ENCODE results near the gene KNDC1. TPM values are rescaled to one million over a fixed set of nuclear protein-coding genes. Genes with fewer than 3 reads are reported as not detected.

KNDC1 gene, protein sequence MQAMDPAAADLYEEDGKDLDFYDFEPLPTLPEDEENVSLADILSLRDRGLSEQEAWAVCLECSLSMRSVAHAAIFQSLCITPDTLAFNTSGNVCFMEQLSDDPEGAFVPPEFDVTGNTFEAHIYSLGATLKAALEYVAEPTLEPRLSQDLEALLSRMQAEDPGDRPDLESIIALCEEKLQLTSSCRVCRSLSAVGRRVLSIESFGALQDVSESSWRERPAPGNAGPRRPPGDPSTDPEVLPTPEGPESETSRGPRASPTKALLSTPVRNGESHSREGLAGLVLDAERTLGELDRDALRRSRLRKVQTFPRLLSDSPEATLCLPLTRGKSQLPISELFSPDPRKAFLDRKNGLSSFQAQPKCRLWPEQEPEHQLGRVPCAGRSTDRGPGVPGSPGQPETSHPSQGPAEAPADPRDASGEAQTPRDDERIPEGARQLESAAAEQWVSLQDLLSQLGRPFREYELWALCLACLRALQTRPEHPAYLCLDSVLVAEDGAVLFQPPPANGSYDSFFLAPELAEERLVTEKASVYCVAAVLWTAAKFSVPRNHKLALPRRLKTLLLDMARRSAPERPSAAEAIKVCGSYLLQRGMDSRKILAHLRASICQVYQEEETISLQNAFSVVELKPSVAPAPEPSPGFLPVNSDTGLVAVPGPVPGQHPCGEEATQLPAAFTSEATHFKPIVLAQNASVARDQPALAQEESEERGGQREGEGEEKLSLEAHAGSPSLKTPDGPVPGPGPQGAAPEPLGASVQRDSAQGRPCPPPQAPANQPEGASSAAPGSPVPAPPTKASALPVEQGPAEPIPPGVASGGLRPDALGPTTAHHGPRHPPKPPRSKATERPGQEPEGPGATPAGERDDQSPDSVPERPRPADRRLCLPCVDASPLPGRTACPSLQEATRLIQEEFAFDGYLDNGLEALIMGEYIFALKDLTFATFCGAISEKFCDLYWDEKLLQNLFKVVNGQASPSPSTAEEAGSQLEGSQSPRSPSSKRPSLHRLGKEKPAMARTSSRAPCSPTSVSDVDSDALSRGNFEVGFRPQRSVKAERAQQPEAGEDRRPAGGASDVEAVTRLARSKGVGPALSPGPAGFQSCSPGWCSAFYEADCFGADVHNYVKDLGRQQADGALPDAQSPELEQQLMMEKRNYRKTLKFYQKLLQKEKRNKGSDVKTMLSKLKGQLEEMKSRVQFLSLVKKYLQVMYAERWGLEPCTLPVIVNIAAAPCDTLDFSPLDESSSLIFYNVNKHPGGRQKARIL (N-terminal part only)
- under 1 TPM; 0.26 to 0.83 TPM for total RNA-seq

GRCh38 chr10:133159950-133160825 is at the start of gene KNDC1:
KNDC1 (plus strand) TSS chr10:133160219; CDS start chr10:133160468, 249 bp downstream.

DNA sequence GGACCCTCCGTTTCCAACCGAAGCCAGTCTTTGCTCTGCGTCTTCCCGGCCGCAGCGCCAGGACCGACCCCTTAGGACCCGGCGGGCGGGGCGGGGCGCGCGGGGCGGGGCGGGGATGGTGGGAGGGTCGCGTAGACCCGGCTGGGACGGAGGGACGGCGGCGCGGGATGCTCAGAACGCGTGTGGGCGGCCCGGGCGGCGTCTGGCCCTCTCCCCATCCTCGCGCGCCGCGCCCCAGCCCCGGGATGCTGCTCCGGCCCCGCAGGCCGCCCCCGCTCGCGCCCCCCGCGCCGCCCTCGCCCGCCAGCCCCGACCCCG is 70.0 kb downstream of the KNDC1 start, which contains the start of gene UTF1:
UTF1 (plus strand) TSS at position 174 of the 318 bp plus-strand sequence; CDS start at position 246, 72 bp downstream.

GRCh38 chr10:133237588-133238465 is 77.8 kb downstream of the KNDC1 start, which contains the start of gene VENTX:
VENTX (plus strand) TSS chr10:133237855; CDS start chr10:133237915, 60 bp downstream.

Small RNA genes lying within 50 kb of the gene (microRNA-seq; reads per million reads assigned to microRNA genes)
- not detected for gene MIR202 (ENCODE audit: borderline microRNAs expressed, borderline replicate concordance)

Other genes starting within 250 kb of the KNDC1 start
- not detected for gene CFAP46, start 217.6 kb upstream of the KNDC1 start, total RNA-seq
- not detected for gene ADGRA1, start 72.3 kb upstream of the KNDC1 start, total RNA-seq
- gene UTF1, start 70.0 kb downstream of the KNDC1 start, total RNA-seq: not detected
- not detected for gene VENTX, start 77.6 kb downstream of the KNDC1 start, total RNA-seq
- 100 to 1,000 TPM in 1 of 2 experiments, 10 to 100 TPM in 1; 91.0 to 101 TPM for gene ADAM8, start 116.6 kb downstream of the KNDC1 start, total RNA-seq
- gene TUBGCP2, start 148.7 kb downstream of the KNDC1 start, total RNA-seq: 10 to 100 TPM; 55.9 to 61.1 TPM
- 10 to 100 TPM; 44.5 to 48.9 TPM for gene ZNF511, start 148.7 kb downstream of the KNDC1 start, total RNA-seq
- not detected for gene CALY, start 176.7 kb downstream of the KNDC1 start, total RNA-seq
- not detected for gene PRAP1, start 187.2 kb downstream of the KNDC1 start, total RNA-seq
- gene FUOM, start 197.8 kb downstream of the KNDC1 start, total RNA-seq: 10 to 100 TPM; 15.6 to 19.1 TPM
- gene ECHS1, start 213.1 kb downstream of the KNDC1 start, total RNA-seq: 10 to 100 TPM; 33.8 to 35.3 TPM
- 1 to 10 TPM; 5.5 to 6.3 TPM for gene PAOX, start 219.0 kb downstream of the KNDC1 start, total RNA-seq
- gene MTG1, start 233.9 kb downstream of the KNDC1 start, total RNA-seq: 10 to 100 TPM; 44.6 to 50.0 TPM

Data from activated naive CD4-positive, alpha-beta T cell treated with anti-CD3 and anti-CD28 coated beads, Interleukin-2, amount 10 ng/mL, durations not matched to agents 5 hours and 36 hours (primary cell).